Loucy (cell line): ENCODE results near the gene CCDC187.

Experiments
- EZH2phosphoT487 ChIP-seq: fragments of 200-600 bp; IDR thresholded peaks from 2 replicates; pipeline ENCODE4 v1.6.1; 2018; ENCODE audit warnings: antibody characterized with exemption, mild to moderate bottlenecking, moderate library complexity, borderline replicate concordance
- TF ChIP-seq, protein P1 (sequence below): fragments of 200-600 bp; sonication (generic); conservative IDR thresholded peaks from 2 replicates; pipeline ENCODE4 v1.5.1; 2014; ENCODE audit warnings: mild to moderate bottlenecking, antibody characterized with exemption, low read length

DNA sequence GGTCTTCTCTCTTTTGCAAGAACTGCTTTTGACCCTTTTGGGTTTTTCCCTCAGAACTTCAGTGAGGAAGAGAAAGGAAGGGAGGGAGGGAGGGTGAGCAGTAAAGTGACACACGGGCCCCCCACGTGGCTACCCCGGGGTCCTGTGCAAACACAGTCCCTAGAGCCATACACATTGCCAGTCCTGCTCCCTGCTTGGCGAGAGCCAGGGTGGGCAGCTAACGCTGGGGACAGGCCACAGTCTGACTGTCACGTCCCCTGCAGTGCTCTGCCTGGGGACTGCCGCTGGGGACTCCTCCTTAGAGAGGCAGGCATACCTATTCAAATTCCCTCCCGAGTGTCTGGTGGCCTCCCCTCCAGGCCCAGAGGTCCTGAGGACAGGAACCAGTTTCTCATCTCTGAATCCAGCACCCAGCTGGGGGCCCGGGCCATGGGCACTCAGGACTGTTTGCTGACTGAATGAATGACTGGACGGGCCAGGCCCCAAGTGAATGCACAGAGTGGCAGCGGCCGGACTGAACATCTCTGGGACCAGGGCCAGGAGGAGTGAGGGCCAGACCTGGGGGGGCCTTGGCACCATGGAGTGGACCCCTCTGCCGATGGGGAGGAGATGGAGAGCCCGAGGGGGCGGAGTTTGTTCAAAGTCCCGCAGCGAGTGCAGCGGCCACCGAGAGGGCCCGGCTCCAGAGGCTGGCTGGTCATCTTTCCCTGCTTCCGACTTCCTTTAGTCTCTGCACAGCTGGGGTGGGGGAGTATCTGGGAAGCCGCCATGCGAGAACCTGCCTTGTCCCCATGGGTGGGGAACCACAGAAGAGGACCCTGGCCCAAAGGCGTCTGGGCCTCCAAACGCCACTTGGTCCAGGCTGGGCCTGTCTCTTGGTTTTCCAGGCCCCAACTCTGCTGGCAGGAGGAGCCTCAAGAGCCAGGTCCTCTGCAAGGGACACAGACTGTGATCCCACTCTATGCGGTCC, 5.8 kb downstream of the CCDC187 start:
- TF ChIP-seq, protein P1, sequence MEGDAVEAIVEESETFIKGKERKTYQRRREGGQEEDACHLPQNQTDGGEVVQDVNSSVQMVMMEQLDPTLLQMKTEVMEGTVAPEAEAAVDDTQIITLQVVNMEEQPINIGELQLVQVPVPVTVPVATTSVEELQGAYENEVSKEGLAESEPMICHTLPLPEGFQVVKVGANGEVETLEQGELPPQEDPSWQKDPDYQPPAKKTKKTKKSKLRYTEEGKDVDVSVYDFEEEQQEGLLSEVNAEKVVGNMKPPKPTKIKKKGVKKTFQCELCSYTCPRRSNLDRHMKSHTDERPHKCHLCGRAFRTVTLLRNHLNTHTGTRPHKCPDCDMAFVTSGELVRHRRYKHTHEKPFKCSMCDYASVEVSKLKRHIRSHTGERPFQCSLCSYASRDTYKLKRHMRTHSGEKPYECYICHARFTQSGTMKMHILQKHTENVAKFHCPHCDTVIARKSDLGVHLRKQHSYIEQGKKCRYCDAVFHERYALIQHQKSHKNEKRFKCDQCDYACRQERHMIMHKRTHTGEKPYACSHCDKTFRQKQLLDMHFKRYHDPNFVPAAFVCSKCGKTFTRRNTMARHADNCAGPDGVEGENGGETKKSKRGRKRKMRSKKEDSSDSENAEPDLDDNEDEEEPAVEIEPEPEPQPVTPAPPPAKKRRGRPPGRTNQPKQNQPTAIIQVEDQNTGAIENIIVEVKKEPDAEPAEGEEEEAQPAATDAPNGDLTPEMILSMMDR, result no peak
- TF ChIP-seq EZH2phosphoT487, result no peak
